PC-9 (cell line): Measurements from ENCODE around the gene RPTOR. TPM values are rescaled to one million over a fixed set of nuclear protein-coding genes. Genes with fewer than 3 reads are reported as not detected.

Experiments used
- BruUV-seq: library from RNA; stranded (reverse); fragments of 400-500 nt; replicated peaks from 2 replicates; lab custom pipeline; 2021; lab: Mats Ljungman, UMichigan
- CTCF ChIA-PET: fragments of 300-600 bp; sonication (Branson Sonifier 250); formaldehyde crosslinking; loops from one replicate; lab custom pipeline; 2022; ENCODE audit warnings: antibody characterized with exemption; lab: Charles Lee
- POLR2A ChIA-PET: fragments of 300-600 bp; sonication (Branson Sonifier 250); formaldehyde crosslinking; loops from one replicate; lab custom pipeline; 2022; ENCODE audit warnings: antibody characterized with exemption; ENCODE audit not compliant: unreplicated experiment; lab: Charles Lee
- DNase-seq, 2 experiments: peaks; one replicate each; pipeline versions ENCODE4 v3.0.0 to v3.0.0-alpha.2; 2015 to 2022; ENCODE audit warnings: mixed read lengths in 1 of 2
- H2AFZ ChIP-seq: fragments of 200-600 bp; sonication (generic); 2 replicates; pipeline ENCODE4 v1.8.1; 2017; ENCODE audit warnings: antibody characterized with exemption
- H3F3A ChIP-seq: fragments of 200-600 bp; sonication (generic); 2 replicates; pipeline ENCODE4 v1.8.1; 2017; ENCODE audit warnings: antibody characterized with exemption, mild to moderate bottlenecking, low read depth; ENCODE audit not compliant: insufficient read depth
- H3K27ac ChIP-seq: fragments of 200-600 bp; sonication (generic); 2 replicates; pipeline ENCODE4 v1.6.1; 2016; ENCODE audit warnings: mixed run types
- H3K27me3 ChIP-seq: fragments of 200-600 bp; sonication (generic); 2 replicates; pipeline ENCODE4 v1.6.1; 2016; ENCODE audit warnings: low read depth, mixed run types; ENCODE audit not compliant: insufficient read depth
- H3K36me3 ChIP-seq: fragments of 200-600 bp; sonication (generic); 2 replicates; pipeline ENCODE4 v1.6.1; 2016; ENCODE audit warnings: low read depth, mixed run types
- H3K4me1 ChIP-seq: fragments of 200-600 bp; sonication (generic); replicated peaks from 2 replicates; pipeline ENCODE4 v1.6.1; 2016; ENCODE audit warnings: mixed run types; ENCODE audit not compliant: insufficient read depth
- H3K4me2 ChIP-seq: fragments of 200-600 bp; sonication (generic); 2 replicates; pipeline ENCODE4 v1.6.1; 2017; ENCODE audit warnings: mixed run types
- H3K4me3 ChIP-seq: fragments of 200-600 bp; sonication (generic); 2 replicates; pipeline ENCODE4 v1.6.1; 2016; ENCODE audit warnings: mixed run types
- H3K79me2 ChIP-seq: fragments of 200-600 bp; sonication (generic); 2 replicates; pipeline ENCODE4 v1.6.1; 2017; ENCODE audit warnings: low read depth, mixed run types
- H3K9me2 ChIP-seq: fragments of 200-600 bp; sonication (generic); 2 replicates; pipeline ENCODE4 v1.8.1; 2017; ENCODE audit warnings: mild to moderate bottlenecking; ENCODE audit not compliant: insufficient read depth
- H3K9me3 ChIP-seq: fragments of 200-600 bp; sonication (generic); 2 replicates; pipeline ENCODE4 v1.8.1; 2016; ENCODE audit warnings: low read depth; ENCODE audit not compliant: insufficient read depth
- H4K20me1 ChIP-seq: fragments of 200-600 bp; sonication (generic); 2 replicates; pipeline ENCODE4 v1.8.1; 2017; ENCODE audit not compliant: insufficient read depth
- EZH2 ChIP-seq: fragments of 200-600 bp; sonication (generic); IDR thresholded peaks from 2 replicates; pipeline ENCODE4 v1.8.0; 2017; ENCODE audit warnings: antibody characterized with exemption, low read depth
- intact Hi-C: fragments of 100-400 bp; cut with micrococcal nuclease; formaldehyde crosslinking; loops from one replicate; pipeline ENCODE4 v1.10.0; 2022; ENCODE audit not compliant: unreplicated experiment
- total RNA-seq: library from RNA; stranded (reverse); gene quantifications from 2 replicates; pipeline ENCODE4 v1.2.3, GENCODE V29; 2021
- TF ChIP-seq, protein P1 (sequence below): fragments of 200-600 bp; sonication (generic); conservative IDR thresholded peaks from 2 replicates; pipeline ENCODE4 v1.6.1; 2017; ENCODE audit warnings: mixed run types, antibody characterized with exemption, mild to moderate bottlenecking, moderate library complexity

Gene RPTOR
- total RNA-seq, 1 experiment from 2014 or later: 50.8 TPM

- Histone ChIP-seq H3K36me3 (no peaks in the 10 kb centered on the region), H3K4me3 (no peak overlapping the region), H3K4me2 (no peak overlapping the region), H3K79me2 (no peaks in the 10 kb centered on the region), H3K27me3 (no peaks in the 10 kb centered on the region), H3F3A (no peaks in the 10 kb centered on the region), H3K27ac (no peak overlapping the region), H4K20me1 (no peaks in the 10 kb centered on the region), H3K9me3 (no peaks in the 10 kb centered on the region), H3K9me2 (no peaks in the 10 kb centered on the region), H3K4me1 (no peaks in the 10 kb centered on the region), H2AFZ (no peak overlapping the region)
- intact Hi-C loops: no loop called here
- POLR2A ChIA-PET: interaction anchor here (0.6 kb wide), 1 partner anchor 141 kb away, joined by 4 read pairs; no protein-coding TSS in a partner anchor
- no peak for DNase-seq
- CTCF ChIA-PET: no interaction called here
- no TSS peak for BruUV-seq
- TF ChIP-seq, protein P1, sequence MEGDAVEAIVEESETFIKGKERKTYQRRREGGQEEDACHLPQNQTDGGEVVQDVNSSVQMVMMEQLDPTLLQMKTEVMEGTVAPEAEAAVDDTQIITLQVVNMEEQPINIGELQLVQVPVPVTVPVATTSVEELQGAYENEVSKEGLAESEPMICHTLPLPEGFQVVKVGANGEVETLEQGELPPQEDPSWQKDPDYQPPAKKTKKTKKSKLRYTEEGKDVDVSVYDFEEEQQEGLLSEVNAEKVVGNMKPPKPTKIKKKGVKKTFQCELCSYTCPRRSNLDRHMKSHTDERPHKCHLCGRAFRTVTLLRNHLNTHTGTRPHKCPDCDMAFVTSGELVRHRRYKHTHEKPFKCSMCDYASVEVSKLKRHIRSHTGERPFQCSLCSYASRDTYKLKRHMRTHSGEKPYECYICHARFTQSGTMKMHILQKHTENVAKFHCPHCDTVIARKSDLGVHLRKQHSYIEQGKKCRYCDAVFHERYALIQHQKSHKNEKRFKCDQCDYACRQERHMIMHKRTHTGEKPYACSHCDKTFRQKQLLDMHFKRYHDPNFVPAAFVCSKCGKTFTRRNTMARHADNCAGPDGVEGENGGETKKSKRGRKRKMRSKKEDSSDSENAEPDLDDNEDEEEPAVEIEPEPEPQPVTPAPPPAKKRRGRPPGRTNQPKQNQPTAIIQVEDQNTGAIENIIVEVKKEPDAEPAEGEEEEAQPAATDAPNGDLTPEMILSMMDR: no peak
- TF ChIP-seq EZH2: no peak
Measured at GRCh38 chr17:80839970-80840369, 295.3 kb downstream of the RPTOR start.

GRCh38 chr17:80842456-80843013, 297.9 kb downstream of the RPTOR start:
- no peaks in the 10 kb centered on the region for H3K27me3 ChIP-seq
- no TSS peak for BruUV-seq
- TF ChIP-seq, protein P1: no peak
- no peak for TF ChIP-seq EZH2
- intact Hi-C loops: no loop called here
- H3K9me2 ChIP-seq: no peaks in the 10 kb centered on the region
- no peak overlapping the region for H2AFZ ChIP-seq
- H3K9me3 ChIP-seq: no peaks in the 10 kb centered on the region
- H3K4me2 ChIP-seq: no peak overlapping the region
- DNase-seq: no peak
- H4K20me1 ChIP-seq: no peaks in the 10 kb centered on the region
- ChIA-PET POLR2A (no interaction called here), CTCF (no interaction called here)
- no peaks in the 10 kb centered on the region for H3K4me1 ChIP-seq
- H3K79me2 ChIP-seq: no peaks in the 10 kb centered on the region
- no peak overlapping the region for H3K4me3 ChIP-seq
- no peaks in the 10 kb centered on the region for H3F3A ChIP-seq
- H3K36me3 ChIP-seq: no peaks in the 10 kb centered on the region
- no peak overlapping the region for H3K27ac ChIP-seq

DNA sequence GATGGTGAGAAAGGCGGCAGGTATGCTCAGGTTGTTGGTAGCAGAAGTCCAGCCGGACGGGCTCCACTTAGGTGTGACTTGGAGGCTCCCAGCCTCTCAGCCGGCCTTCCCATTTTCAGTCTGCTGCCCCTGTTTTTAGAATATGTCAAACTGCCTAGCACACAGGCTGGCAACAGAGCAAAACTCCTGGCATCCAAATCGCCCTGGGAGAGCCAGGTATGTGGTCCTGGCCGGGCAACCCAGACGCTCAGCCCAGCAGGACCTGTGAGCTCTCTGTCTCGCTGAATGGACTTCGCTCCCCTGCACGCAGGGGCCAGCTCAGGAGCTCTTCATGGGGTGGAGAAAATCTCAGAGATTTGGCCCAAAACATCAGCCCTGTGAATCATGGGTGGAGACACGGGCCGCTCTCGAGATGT, 299.1 kb downstream of the RPTOR start:
- Histone ChIP-seq H4K20me1 (no peaks in the 10 kb centered on the region), H3K27me3 (no peaks in the 10 kb centered on the region), H3K9me3 (no peaks in the 10 kb centered on the region), H2AFZ (no peak overlapping the region), H3K9me2 (no peaks in the 10 kb centered on the region), H3K36me3 (no peaks in the 10 kb centered on the region), H3K27ac (no peak overlapping the region), H3F3A (no peaks in the 10 kb centered on the region), H3K4me3 (no peak overlapping the region), H3K4me1 (no peaks in the 10 kb centered on the region), H3K4me2 (no peak overlapping the region), H3K79me2 (no peaks in the 10 kb centered on the region)
- no peak for DNase-seq
- intact Hi-C loops: no loop called here
- ChIA-PET CTCF (no interaction called here), POLR2A (no interaction called here)
- TF ChIP-seq, protein P1: no peak
- no peak for TF ChIP-seq EZH2
- BruUV-seq: no TSS peak
